Body of pancreas (tissue), 4 donors: ENCODE results near the gene TTC28. TPM values are rescaled to one million over a fixed set of nuclear protein-coding genes. Genes with fewer than 3 reads are reported as not detected.

ENCODE experiments used
- ATAC-seq: fragments of 150-250 bp; one replicate; pipeline ENCODE4 v1.9.1; 2016
- DNase-seq, 4 donors: peaks; one replicate each; pipeline ENCODE4 v3.0.0-alpha.2; 2019
- H3K27ac ChIP-seq, 4 donors: fragments of 200-600 bp; sonication (generic); 1 replicate in 3 of 4; 2 replicates in 1 of 4; pipeline versions ENCODE4 v1.5.1 to v1.6.1; 2016 to 2019; ENCODE audit warnings: mild to moderate bottlenecking in 1 of 4, mixed read lengths in 1 of 4, moderate library complexity in 1 of 4
- H3K27me3 ChIP-seq, 2 donors: fragments of 200-600 bp; sonication (generic); one replicate each; pipeline ENCODE4 v1.6.0; 2016; ENCODE audit warnings: mild to moderate bottlenecking in 1 of 2
- H3K36me3 ChIP-seq, 2 donors: fragments of 200-600 bp; sonication (generic); replicated peaks in 1 of 2; 2 replicates each; pipeline ENCODE4 v1.5.1; 2016; ENCODE audit warnings: low read depth in 2 of 2; ENCODE audit not compliant: insufficient read depth in 1 of 2
- H3K4me1 ChIP-seq: fragments of 200-600 bp; sonication (generic); one replicate; pipeline ENCODE4 v1.6.0; 2016
- H3K4me3 ChIP-seq, 2 donors: fragments of 200-600 bp; sonication (generic); 1 replicate in 1 of 2; 2 replicates in 1 of 2; pipeline ENCODE4 v1.5.1; 2016 to 2019
- H3K9me3 ChIP-seq, 3 donors: fragments of 200-600 bp; sonication (generic); 1 replicate in 2 of 3; 2 replicates in 1 of 3; pipeline ENCODE4 v1.5.1; 2016
- POLR2A ChIP-seq, 3 donors: fragments of 450-650 bp; IDR thresholded peaks; one replicate each; pipeline ENCODE4 v1.6.1; 2016; ENCODE audit warnings: antibody characterized with exemption in 3 of 3, mild to moderate bottlenecking in 2 of 3
- WGBS, 2 donors: methylation state at CpG; one replicate each; pipeline ENCODE4 v1.1.5; 2017; 5-methylcytosine and 5-hydroxymethylcytosine counted together
- intact Hi-C: fragments of 100-400 bp; cut with DNase I; formaldehyde crosslinking; loops from one replicate; pipeline ENCODE4 v1.15.1; 2023
- total RNA-seq, 2 donors: library from RNA; depleted of rRNA; stranded (reverse); fragments of >200 nt; gene quantifications; one replicate each; pipeline ENCODE4 v1.1.0, GENCODE V29; 2016
- TF ChIP-seq, protein P1 (sequence below), 7 experiments: fragments of 450-650 bp in 4 of 7; fragments of 200-600 bp in 3 of 7; sonication (generic) in 3 of 7; IDR thresholded peaks; one replicate each; pipeline ENCODE4 v1.5.1; 2016 to 2019; ENCODE audit warnings: antibody characterized with exemption in 7 of 7

The TTC28 gene
- total RNA-seq, 2 donors from 2014 or later: 21.0 to 87.3 TPM

DNA sequence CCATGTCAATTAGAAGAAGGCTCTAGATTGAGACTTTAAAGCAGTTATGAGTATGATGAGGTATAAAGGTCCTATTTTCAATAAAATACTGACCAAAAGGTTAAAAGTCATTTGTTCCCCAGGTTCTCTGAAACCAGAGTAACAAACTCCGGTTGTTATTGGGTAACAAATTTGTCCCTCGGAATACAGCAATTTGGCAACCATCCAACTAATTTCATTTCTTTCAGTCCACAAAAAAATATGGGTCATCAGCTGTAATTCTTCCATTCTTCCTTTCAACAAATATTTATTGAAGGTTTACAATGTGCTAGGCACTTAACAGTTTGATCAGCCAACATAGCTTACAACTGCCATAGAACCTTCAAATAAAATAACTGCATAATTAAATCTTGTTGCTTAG lies 79.9 kb downstream of the TTC28 start:
- no peaks in the 10 kb centered on the region for H3K9me3 ChIP-seq
- no peak overlapping the region for H3K27ac ChIP-seq
- no peaks in the 10 kb centered on the region for H3K36me3 ChIP-seq
- ATAC-seq (no peak), DNase-seq (no peak)
- TF ChIP-seq POLR2A (IDR thresholded peaks at IDR 0.05): no peak
- TF ChIP-seq, protein P1, sequence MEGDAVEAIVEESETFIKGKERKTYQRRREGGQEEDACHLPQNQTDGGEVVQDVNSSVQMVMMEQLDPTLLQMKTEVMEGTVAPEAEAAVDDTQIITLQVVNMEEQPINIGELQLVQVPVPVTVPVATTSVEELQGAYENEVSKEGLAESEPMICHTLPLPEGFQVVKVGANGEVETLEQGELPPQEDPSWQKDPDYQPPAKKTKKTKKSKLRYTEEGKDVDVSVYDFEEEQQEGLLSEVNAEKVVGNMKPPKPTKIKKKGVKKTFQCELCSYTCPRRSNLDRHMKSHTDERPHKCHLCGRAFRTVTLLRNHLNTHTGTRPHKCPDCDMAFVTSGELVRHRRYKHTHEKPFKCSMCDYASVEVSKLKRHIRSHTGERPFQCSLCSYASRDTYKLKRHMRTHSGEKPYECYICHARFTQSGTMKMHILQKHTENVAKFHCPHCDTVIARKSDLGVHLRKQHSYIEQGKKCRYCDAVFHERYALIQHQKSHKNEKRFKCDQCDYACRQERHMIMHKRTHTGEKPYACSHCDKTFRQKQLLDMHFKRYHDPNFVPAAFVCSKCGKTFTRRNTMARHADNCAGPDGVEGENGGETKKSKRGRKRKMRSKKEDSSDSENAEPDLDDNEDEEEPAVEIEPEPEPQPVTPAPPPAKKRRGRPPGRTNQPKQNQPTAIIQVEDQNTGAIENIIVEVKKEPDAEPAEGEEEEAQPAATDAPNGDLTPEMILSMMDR (IDR thresholded peaks at IDR 0.05): no peak
- no peak overlapping the region for H3K4me3 ChIP-seq
- no peaks in the 10 kb centered on the region for H3K27me3 ChIP-seq
- peaks cover 5% of the 10 kb centered on the region for H3K4me1 ChIP-seq
- intact Hi-C loops: loop anchor here (10.0 kb wide), 2 partner anchors 545 to 575 kb away; no protein-coding TSS in a partner anchor
- WGBS, 2 donors: 26 to 46% methylated on average over 2 of the region's 2 CpGs

DNA sequence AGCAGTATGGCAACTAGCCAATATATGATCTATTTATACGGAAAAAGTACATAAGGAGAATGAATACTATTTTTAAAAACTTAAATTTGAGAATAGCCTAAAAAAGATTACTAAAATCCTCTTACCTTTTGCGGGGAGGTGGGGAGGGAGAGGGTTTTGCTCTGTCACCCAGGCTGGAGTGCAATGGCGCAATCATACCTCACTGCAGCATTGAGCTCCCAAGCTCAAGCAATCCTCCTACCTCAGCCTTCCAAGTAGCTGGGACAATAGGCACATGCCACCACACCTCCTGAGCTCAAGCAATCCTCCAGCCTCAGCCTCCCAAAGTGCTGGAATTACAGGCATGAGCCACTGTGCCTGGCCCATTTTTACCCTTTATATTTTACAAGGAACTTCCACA lies 82.0 kb downstream of the TTC28 start:
- Histone ChIP-seq H3K27ac (no peak overlapping the region), H3K27me3 (no peaks in the 10 kb centered on the region), H3K36me3 (no peaks in the 10 kb centered on the region), H3K4me3 (no peak overlapping the region), H3K9me3 (no peaks in the 10 kb centered on the region), H3K4me1 (peaks cover 7% of the 10 kb centered on the region)
- whole genome bisulfite sequencing, 2 donors: 63 to 77% methylated on average over 3 of the region's 3 CpGs
- intact Hi-C loops: loop anchor here (10.0 kb wide), 2 partner anchors 543 to 573 kb away; no protein-coding TSS in a partner anchor
- ATAC-seq: no peak
- TF ChIP-seq POLR2A (IDR thresholded peaks at IDR 0.05): no peak
- TF ChIP-seq, protein P1 (IDR thresholded peaks at IDR 0.05): no peak
- DNase-seq: no peak

DNA sequence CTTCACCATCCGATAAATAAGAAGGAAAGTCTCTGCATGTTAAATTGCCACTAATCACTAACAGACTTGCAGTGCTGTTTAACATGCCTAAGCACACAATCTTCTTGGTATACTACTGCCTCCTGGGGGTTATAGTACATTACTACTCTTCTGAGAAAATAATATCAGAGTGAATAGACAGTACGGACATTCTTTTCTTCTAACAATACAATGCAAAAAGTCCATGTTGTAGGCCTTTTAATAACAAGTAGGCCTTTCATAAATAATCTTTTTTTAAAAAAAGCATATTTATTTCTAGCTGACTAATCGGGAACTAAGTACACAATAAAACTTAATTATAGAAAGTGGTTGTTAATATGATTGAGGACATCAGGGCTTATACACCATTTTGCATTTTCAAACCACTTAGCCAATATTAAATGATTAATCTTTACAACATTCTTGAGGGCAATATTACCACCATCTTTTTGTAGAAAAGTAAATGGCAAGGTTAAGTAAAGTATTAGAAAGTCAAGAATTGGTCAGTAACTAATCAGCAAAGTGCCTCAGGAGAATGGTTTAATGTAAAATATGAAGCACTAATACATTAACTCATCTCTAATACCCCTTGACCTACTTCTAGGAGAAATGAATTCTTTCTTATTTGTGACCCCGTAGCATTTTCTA lies 84.7 kb downstream of the TTC28 start:
- peak; percentile 92 for ATAC-seq
- Histone ChIP-seq H3K36me3 (no peaks in the 10 kb centered on the region), H3K4me3 (no peak overlapping the region), H3K27ac (no peak overlapping the region), H3K4me1 (peaks cover 7% of the 10 kb centered on the region), H3K27me3 (no peaks in the 10 kb centered on the region), H3K9me3 (no peaks in the 10 kb centered on the region)
- 19 to 20% methylated on average over 4 of the region's 4 CpGs for WGBS, 2 donors
- peak in 1 of 4 donors; percentile 5 for DNase-seq
- no peak for TF ChIP-seq POLR2A (IDR thresholded peaks at IDR 0.05)
- TF ChIP-seq, protein P1 (IDR thresholded peaks at IDR 0.05): peak; percentile 51 to 89 (median 84)
- intact Hi-C loops: loop anchor here (10.0 kb wide), 2 partner anchors 540 to 570 kb away; no protein-coding TSS in a partner anchor

DNA sequence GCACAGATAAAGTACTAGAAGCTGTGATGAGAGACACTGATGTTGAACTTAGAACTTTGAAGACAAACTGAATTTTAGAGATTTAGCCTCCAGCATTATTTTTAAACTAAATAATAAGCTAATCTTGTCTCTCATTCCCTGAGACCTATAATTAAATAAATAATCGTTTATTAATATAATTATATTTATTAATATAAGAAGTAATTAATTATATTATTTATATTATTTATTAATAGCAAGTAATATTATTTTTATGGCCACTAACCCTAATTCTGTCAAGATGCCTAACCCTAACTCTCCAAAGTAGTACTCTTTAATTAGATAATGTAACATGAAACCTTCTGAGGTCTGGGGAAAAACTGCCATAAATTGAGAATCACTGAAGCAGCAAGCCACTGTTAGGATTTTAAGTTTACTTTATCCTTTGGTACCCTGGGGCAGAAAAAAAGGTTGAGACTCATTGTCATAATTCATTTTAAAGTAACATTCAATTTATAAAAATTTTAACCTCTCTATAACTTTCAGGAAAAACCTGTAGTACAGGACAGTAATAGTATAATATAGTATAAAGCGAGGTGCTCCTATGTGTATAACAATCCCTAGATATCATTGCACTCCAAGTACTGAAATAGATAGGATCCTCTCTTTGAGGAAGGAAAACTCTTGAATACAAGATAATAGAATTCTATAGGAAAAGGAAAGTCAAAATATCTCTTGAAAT lies 85.4 kb downstream of the TTC28 start:
- ATAC-seq (no peak), DNase-seq (no peak)
- H3K27me3 ChIP-seq: no peaks in the 10 kb centered on the region
- TF ChIP-seq POLR2A (IDR thresholded peaks at IDR 0.05): no peak
- TF ChIP-seq, protein P1 (IDR thresholded peaks at IDR 0.05): no peak
- WGBS, 2 donors: 48 to 49% methylated on average over 2 of the region's 2 CpGs
- no peak overlapping the region for H3K27ac ChIP-seq
- no peak overlapping the region for H3K4me3 ChIP-seq
- no peaks in the 10 kb centered on the region for H3K9me3 ChIP-seq
- no peaks in the 10 kb centered on the region for H3K36me3 ChIP-seq
- H3K4me1 ChIP-seq: peaks cover 7% of the 10 kb centered on the region
- intact Hi-C loops: loop anchor here (10.0 kb wide), 2 partner anchors 539 to 569 kb away; no protein-coding TSS in a partner anchor
